GM18499 (cell line): ENCODE data around the gene ANGPTL5.
"Not testable (repeated sequence)": the region's sequence is repeated elsewhere in the genome, so short reads cannot be mapped to it uniquely, and the experiment has no call there.

Experiments used
- ATAC-seq: cut with Tn5 transposase; IDR thresholded peaks from one replicate; pipeline ENCODE4 v1.9.1; 2021; ENCODE audit warnings: moderate number of reproducible peaks; ENCODE audit not compliant: insufficient read depth, unreplicated experiment

ANGPTL5 gene

DNA sequence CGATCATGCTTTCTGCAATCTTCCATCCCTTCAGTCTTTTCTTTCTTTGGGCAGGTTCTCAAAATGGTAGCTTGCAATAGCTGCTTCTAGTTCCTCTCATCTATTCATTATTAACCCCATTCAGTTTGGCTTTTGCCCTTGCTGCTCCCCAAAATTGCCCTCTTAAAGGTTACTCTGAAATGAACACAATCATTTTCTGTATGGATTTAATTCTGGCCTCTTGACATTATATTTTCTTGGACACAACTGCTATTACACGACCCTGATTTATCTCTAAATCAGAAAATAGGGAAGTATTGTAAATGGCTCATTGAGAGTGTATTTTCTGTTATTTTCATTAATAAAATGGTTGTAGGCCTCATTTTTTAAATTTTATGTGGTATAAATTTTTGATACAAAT, at the start of gene ANGPTL5:
TSS of gene ANGPTL5 (minus strand) at position 101 of the 400 bp plus-strand sequence. CDS start 8,613 bp downstream, outside the sequence.
- ATAC-seq = no peak

DNA sequence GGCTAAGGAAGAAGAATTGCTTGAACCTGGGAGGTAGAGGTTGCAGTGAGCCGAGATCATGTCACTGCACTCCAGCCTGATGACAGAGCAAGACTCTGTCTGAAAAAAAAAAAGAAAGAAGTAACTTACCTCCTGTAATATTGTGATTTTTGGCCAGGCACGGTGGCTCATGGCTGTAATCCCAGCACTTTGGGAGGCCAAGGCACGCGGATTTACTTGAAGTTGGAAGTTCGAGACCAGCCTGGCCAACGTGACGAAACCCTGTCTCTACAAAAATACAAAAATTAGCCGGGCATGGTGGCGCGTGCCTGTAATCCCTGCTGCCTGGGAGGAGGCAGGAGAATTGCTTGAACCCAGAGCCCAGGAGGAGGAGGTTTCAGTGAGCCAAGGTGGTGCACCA, 47.9 kb upstream of the ANGPTL5 start:
- ATAC-seq = not testable (repeated sequence)

DNA sequence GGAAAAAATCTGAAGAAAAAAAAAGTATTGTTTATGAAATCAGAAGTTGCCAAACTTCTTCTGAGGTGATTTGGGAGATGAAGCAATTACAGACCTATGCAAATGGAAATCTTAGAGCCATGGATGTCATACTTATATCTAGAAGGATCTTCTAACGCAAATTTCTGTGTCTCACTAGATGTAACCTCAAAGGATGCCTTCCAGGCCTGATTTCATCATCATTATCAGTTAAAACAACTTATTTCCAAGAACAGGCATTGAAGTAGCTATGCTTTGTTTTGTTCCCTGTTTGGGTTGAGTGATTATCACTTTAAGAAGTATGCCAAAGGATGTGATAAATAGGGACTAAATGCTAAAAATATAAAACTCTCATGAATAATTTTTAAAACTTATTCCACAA, 43.9 kb upstream of the ANGPTL5 start:
- ATAC-seq = no peak

DNA sequence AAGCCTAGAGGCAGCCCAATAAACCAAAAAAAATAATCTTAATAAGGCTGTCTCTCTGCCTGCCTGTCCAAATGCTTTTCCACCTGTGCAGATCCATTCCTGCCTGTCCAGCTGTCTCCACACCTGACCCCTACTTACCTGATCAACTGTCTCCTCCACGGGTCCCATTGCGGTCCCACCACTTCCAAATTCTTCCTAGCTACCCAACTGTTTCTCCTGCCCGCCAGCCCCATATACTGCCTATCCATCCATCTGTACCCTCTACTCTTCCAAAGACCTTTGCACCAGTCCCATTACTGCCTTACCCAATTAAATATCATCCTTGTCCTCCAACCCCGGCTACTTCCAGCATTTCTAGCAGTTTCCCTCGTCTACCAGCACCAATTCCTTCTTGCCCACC, 39.4 kb upstream of the ANGPTL5 start:
- ATAC-seq = no peak

DNA sequence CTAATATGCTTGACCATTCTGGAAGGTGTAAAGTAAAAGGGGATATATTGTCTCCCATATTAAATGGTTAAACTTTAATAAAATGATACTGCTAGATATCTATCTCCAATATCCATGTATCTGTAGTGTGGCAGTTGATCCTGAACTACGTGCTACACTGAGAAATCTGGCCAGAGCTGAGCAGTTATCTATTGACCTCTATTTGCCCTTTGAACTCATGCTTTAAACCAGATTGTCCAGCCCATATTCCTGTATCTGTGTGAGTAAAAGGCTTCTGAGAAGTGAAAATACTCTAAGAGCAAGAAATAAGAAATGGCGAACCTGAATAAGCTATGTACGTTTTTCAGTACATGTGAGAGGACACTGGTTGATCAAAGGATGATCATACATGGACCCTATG, 39.0 kb upstream of the ANGPTL5 start:
- ATAC-seq = no peak

DNA sequence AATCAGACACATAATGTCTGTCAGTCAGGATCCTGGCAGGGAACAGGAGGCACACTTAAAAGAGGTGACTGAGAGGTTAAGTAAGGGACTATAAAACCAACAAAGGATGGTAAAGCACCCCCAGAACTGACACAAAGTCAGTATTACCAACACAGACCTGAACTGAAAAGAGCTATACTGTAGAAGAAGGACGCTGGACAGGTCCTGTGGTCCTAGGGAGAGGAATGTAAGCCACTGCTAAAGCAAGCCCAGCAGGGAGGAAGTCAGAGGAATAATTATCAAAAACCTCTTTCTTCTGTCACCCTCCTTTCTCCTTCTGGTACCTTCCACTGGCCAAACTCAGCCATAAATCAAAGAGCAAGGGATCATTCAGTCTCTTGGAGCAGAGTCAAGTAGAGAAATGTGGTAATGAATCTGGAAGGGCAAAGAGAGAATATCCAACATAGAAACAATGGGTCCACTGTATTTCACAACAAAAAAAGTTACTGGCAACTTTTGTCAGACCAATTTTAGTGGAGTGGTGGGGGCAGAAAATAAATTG, 33.4 kb upstream of the ANGPTL5 start:
- ATAC-seq = no peak

DNA sequence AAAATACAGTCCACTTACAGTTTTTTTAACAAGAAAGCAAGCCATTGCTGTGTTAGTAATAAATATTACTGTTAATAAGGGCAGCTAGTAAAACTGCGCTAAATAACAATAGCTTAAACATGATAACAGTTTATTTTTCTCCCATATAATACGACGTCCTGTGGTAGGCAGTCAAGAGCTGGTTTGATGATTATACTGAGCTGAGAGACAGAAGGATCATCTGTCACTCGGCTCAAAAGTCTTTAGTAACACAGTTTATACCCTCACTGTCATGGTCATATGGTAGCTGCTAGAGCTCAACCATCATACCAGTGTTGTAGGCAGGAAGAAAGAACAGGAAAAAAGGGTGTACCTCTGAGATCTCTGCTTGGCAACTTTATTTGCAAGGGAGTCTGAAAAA, 29.1 kb upstream of the ANGPTL5 start:
- no peak for ATAC-seq

DNA sequence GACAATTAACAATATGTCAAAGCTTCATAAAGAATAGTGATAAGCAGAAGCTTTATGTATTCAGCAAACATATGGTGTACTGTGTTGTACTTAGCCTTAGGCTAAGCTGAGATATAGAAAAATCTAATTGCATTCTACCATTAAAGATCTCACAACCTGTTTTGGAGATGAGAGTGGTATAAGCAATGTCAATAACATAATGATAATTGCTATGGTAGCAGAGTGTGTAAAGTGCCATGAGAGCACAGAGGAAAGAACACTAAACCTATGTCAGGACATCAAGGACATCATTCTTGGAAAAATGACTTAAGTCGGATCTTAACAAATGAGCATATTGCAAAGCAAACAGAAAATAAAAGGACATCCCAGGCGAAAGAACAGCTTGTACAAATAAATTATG, 28.6 kb upstream of the ANGPTL5 start:
- ATAC-seq = no peak

DNA sequence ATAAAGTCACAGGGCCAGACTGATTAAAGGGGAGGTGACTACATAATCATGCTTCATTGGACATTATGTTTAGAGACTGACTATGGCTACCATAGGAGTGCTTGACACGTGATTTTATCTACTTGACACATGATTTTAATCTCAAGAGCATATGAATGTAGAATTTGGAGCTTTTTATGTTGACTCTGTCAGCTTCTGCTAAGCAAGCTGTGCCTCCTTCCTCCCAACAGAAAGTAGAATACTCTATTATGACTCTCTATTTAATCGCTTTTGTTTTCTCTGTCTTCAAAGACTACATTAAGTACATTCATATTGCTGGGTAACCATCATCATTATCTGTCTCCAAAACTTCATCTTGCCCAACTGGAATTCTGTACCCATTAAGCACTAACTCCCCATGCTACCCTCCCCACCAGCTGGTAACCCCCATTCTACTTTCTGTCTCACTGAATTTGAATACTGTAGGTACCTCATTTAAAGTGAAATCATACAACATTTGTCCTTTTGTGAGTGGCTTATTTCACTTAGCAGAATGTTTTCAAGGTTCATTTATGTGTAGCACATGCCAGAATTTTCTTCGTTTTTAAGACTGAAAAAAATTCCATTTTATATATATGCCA, 24.7 kb upstream of the ANGPTL5 start:
- ATAC-seq = no peak

DNA sequence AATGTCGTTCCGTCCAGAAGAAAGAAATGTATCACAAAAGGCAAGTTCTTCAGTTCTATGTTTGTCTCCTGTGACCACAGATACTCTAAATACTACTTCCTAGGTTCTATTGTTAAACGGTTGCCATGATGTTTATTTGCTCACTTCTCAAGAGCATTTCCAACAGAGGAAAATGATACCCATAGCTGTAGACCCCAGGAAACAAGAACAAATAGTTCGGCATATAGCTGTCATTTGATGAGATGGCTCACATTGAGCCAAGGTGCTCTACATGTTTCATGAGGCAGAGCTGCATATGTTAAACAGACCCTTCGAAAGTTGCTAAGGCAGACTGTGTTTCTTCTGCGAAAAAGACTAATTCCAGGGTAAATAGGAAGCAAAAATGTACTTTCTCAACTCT, 15.4 kb upstream of the ANGPTL5 start:
- no peak for ATAC-seq

DNA sequence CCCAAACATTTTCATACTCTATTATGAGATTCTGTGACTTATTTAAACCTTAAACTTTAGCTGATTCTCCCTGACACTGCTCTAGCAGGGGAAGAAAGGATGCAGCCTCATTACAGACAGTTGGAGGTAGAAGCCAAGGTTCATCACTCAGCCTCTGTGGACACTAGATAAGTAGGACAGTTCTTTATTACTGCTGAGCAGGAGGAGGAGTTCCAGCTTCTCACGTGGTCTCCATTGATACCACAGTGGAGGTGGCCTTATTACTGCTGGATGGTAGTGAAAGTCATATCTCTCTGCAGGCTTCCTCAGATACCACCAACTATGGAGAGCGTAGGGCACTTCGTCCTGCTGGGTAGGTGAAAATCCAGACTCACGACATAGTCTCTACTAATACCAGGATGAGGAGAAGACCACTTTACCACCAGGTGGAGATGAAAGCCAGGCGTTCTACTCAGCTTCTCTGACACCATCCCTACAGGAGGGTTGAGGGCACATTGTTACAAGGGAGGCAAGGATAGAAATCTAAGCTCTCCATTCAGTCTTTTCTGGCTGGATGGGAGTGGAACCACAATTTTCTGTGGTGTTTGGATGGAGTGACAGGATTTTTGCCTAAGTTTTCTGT, 13.1 kb upstream of the ANGPTL5 start:
- no peak for ATAC-seq

DNA sequence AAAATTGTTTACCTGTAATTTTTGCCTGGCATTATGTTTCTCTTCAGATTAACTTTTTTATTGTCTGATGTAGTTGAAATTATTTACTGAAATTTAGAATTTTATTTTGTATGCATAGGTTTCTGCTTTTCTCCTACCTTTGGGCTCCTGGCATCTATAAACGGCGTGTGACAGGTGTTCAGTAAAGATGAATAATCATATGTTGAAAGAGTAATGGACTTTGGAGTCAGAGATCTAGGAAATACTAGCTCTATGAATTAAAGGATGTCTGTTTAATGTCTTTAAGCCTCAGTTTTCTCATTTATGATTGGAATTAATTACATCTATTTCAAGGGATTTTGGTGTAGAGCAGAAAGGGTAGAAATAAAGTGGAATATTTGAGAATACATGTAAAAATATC, 7.2 kb upstream of the ANGPTL5 start:
- no peak for ATAC-seq

DNA sequence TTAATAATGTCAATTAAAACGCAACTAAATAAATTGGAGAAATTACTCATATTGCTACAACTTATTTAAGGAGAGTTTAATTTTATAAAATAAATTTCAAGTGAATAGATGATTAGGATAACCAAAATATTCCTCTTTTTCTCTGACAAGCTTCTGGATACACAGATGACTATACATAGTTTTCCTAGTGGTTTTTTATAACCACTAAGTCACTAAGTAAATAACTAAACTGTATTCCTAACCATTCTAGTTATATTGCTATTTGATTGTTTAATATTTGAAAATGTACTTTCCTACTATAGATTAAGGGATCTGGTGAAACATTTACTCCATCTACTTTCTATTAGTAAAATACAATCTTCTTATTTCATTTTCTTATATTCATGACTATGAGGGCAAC, 4.7 kb upstream of the ANGPTL5 start:
- ATAC-seq = no peak

DNA sequence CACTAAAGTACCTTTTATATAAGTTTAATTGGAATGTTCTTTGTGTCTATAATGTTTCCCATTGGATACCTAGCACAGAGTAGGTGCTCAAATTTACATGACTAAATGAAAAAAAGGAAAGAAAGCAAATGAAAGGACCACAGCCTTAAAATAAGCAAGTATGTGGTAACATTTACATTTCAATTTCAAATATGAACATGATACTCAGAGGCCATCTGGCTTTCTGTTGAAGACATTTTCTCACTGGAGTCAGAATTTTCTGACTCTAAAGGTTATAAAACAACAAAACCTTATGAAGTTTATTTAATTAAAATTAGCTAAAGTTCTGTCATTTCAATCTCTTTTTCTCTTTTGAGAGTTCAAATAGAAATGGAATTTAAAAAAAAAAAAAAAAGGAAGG, 904 bp upstream of the ANGPTL5 start:
- ATAC-seq = no peak

DNA sequence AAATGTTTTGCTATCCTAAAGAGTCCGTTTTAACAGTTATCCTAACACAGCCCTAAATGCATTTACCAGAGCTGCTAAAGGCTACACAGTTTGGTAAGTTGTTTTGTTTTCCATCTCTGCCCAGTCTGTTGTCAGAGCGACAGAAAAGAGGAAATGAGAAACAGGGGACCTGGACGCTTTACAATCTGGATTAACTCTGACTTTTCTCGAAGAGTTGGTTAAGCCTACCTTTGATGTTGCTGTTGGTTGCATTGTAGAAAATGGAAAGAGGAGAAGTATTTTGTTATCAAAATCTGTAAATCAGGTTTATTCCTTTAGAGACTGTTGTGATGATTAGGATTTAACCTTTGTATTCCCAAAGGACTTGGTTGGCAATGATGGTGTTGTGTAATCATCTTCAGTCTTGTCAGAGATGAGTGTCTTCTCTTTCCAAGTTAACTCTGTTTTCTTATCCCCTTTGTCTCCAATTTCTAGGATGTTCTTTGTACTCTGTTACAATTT, 481 bp downstream of the ANGPTL5 start:
- no peak for ATAC-seq

DNA sequence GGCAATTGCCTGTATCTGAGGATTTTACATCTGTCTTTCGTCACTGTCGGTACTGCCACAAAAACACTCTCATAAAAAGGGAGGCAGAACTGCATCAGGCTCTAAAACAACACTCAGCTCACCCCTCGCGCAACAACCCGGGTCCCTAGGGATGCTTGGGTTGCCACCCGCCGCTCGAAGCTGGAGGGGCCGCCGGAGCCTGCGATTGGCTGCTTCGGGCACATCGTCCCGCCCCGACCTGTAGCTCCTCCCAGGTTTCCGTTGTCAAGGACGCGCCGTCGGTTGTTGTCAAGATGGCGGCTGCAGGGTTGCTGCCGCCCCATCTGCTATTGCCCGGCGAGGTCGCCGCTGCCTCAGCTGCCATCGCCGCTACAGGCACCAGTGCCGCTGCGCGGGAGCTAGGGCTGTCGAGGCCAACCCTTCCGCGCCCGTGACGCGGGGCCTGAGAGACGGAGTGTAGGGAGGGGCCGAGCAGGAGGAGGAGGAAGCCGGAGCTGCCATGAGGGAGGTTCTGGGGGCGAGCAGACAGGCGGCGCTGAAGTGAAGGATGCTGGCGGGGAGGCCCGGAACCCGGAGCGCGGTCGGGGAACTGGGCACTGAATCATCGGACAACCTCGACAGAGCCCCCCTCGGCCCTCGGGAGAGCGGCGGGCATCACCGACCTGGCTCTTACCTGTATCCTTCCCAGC, 1.4 kb downstream of the ANGPTL5 start, which contains the start of gene CEP126:
TSS of gene CEP126 (plus strand) at position 273 of the 689 bp plus-strand sequence. CDS start at position 548, 275 bp downstream.
- peak; percentile 99 for ATAC-seq

DNA sequence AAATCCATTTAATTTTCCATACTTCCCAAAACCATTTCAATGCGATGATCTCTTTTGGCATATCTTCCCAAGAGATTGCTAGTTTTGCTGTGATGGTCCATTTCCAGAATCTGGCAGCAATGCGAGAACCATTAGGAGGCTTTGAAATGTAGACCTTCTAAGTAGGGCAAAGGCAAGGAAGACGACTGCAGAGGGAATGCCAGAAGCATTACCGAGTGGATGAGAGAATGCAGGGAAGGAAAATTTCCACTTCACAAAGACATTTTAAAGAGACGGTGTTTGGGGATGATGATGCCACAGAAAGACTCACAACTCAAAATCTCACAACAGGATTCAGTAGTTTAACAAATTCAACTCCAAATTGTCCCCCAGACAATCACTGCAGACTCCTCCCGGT, 2.0 kb downstream of the ANGPTL5 start:
- no peak for ATAC-seq

DNA sequence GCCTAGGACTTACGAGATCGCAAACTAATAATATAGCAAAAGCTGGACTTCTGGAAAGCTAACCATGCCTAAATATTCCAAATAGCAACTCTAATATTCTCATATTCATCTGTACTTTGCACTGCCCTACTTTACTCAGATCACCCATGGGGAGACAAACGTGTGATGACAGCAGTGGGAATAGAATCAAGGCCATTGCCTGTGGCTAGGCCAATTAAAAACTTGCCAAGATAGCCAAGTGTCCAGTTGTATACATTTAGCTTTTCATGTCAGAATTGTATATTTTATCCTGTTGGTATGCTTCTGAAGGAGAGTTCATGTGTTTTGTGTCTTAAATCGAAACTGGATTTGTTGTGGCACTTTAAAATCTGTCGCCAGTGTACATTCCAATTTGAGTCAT, 2.7 kb downstream of the ANGPTL5 start:
- no peak for ATAC-seq

DNA sequence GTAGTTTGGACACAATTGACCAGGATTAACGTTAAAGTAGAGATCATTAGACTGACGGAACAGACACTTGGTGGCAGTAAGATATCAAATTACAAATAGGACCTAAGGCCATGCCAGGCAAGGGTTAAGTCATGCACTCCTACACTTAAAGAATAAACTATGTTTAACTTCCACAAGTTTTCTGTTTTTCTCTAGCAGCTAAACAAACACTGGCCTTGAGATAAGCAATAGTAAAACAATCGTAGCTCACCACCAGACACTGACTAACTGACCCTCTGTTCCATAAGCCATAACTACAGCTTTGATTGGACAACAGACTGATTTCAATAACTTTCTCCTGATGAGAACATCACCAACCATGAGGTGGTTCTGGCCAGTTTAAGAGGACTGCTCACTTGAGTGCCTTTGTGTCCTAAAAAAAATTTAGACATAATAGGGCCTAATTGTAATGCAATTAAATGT, 3.5 kb downstream of the ANGPTL5 start:
- no peak for ATAC-seq

DNA sequence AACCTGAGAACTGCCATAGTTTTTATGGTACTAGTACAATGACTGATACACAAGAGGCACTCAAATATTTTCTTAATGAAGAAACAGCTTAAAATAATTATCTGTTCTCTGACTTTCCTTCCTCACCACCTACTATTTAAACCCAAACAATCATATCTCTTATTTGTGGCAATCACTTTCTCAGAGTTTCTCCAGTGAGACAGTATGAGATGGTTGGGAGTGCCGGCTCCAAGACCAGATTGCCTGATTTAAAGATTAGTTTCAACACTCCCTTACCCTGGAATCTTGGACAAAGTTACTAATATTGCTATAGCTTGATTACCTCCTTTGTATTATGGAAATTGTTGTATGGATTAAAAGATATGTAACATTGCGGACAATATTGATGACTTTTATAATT, 7.2 kb downstream of the ANGPTL5 start:
- ATAC-seq = no peak

DNA sequence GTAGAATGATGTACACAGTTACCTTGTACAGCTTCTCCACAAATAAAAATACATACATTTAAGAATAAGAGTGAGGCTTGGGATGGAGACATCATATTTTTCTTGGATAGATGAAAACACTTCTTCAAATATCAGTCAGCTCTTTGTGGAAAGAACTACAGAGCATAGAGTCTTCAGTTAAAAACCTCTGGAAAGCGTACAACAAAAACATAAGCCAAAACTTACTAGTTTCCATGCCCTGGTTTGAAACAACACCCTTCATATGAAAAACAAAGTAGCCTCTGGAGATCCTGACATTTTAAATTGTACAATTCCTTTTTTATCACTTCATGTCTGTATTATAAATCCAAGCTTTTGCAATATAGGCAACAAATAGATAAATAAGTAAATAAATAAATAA, 8.5 kb downstream of the ANGPTL5 start:
- no peak for ATAC-seq
